GM18502 (cell line): Measurements from ENCODE around the gene GRB10.

Experiments
- ATAC-seq: cut with Tn5 transposase; IDR thresholded peaks from one replicate; pipeline ENCODE4 v1.9.1; 2021; ENCODE audit warnings: mild to moderate bottlenecking; ENCODE audit not compliant: unreplicated experiment, poor library complexity

GRB10 gene

GRCh38 chr7:50660830-50661175 lies 121.9 kb downstream of the GRB10 start:
- no peak for ATAC-seq

DNA sequence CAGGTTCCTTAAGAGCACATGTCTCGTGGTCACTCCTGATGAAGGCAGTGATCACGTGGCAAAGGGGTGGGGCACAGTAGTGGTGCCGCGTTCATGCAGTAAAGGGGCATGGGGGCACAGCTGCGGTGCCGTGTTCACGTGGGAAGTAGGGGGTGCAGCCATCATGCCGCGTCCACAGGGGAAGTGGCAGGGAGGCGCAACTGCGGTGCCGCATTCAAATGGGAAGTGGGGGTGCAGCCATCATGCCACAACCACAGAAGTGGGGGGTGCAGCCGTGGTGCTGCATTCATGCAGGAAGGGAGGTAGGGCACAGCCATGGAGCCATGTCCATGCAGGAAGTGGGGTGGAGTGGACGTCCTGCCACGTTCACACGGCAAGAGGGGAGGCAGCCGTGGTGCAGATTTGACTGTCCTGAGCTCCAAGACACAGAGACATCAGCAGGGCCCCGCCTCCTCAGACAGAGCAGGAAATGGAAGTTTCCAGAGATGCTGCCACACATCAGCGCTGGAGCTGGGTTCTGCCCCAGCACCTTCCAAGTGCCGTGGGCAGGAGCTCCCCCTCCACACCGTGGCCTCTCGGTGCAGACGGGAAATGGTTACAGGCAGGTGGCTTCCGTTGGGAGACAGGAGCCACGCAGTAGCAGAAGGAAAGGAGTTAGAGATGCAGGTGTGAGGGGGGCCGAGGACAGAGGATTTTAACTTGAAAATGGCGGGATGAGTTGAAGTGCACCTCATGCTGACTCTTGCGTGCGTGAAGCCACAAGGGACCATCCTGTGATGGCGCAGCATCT lies 122.5 kb downstream of the GRB10 start:
- ATAC-seq = peak; percentile 22

DNA sequence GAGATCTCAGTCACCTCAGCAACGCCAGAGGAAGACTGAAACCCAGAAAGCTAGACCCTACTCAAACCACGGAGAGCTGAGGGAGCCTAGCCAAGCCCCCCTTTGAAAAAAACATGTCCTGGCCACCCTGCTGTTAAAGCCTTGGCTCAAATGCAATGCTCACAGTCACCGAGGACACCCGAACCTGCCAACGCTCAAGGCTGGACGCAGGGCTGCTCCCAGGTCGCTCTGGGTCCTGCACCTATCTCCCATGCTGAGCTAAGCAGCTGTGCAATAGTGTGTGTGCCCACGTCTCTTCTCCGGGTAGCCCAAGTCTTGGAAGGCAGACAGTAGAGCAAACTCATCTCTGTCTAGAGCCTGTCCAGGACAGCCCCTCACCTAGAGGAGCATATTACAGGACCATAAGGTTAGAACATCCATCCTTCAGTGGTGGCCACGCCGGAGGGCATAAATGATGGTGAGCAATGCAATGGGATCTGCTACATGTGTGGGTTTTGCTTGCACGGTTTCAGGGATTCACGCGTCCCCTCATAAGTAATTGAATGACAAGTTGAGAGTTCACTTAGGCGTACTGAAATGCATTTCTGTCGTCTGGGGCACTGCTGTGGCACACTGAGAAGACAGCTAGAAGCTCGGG lies 123.2 kb downstream of the GRB10 start:
- ATAC-seq = no peak

GRCh38 chr7:50658696-50659095 lies 124.0 kb downstream of the GRB10 start:
- ATAC-seq = no peak

GRCh38 chr7:50657912-50658311 lies 124.8 kb downstream of the GRB10 start:
- ATAC-seq = no peak

- ATAC-seq = no peak
These were observed 125.3 kb downstream of the GRB10 start for GRCh38 chr7:50657341-50657873.

- no peak for ATAC-seq
These were observed 126.4 kb downstream of the GRB10 start for GRCh38 chr7:50656141-50656895.

DNA sequence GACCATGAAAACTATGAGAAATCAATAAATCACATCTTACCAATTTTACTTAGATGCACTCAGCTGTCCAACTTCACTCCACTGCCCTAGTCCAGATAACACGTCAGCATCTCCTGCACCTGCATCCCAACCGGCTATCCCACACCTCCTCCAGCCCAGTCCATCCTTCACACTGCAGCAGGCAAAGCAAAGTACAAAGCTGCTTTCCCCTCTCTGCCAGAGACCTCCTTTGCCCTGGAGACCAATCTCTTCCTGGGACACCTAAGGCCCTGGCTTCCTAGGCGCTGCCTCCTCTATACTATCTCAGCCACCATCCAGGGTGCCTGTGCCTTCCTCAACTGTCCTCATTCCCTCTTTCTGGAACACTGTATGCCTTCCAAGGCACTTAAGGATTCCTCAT lies 127.2 kb downstream of the GRB10 start:
- ATAC-seq = no peak

DNA sequence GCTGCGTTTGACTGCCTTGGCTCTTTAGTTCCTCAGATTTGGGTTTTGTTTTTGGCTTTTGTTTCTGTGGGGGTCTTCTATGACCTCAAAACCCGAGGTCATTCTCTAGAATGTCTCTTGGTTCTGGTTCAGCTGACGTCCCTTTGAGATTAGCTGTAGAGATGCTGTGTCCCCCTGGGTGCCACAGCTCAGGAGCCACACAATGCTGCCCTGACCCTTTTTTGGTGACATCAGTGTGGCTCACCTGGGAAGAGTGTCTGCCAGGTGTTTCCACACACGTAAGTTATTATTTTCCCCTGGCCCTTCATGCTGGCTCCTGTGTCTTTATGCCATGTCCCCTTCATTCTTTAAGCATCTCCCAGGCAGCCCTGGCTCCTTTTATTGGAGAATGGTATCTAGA lies 127.7 kb downstream of the GRB10 start:
- no peak for ATAC-seq

DNA sequence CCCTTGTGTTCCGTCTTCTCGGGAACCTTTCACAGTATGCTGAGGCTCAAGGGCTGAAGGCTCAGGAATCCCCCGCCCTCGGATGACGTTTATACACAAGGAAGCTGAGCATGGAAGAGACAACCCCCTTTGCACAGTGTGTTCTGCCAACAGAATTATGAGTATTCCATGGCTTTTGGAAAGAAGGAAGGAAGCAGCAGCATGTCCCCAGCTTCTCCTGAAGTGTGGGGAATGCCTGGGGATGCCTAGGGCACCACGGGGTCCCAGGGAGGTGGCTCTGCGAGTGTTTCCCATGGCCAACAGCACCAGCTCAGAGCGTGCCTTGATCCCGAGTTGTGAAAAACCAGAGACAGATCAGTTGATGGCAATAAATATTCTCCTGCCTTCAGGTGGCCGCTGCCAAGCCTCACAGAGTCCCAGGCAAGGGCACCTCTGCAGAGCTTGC lies 128.7 kb downstream of the GRB10 start:
- no peak for ATAC-seq

DNA sequence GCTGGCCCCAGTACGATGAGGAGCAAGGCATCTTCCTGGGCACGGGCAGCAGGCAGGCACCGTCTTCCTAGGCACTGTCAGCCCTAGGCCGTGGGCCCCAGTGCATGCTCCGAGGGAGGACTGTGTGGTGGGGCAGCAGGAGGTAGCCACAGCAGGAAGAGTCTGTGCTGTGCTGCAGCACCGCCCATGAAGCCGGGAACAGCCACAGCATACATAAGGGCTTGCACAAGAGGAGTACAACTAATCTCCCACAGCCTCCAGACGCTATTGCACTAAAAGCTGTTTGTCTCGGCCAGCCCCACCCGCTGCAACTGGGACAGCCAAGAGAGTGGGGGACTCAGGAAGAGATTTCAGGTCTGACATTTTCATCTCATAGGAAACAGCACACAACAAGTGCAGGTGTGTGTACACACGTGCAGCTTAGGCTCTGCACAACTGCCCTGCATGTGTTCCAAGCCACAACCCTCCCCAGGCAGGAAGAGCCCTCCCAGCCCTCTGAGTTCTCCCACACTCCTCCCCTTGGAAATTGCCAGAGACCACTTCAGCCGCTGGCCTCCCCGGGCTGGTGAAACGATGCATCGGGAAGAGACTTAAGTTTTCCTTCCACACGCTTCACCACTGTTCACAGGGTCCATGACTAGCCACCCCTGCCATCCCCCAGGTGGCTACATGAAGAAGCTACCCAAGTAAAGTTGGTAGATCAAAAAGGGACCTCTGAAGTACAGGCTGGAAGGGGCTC lies 129.4 kb downstream of the GRB10 start:
- ATAC-seq = no peak

GRCh38 chr7:50652400-50653125 lies 130.1 kb downstream of the GRB10 start:
- ATAC-seq = no peak

DNA sequence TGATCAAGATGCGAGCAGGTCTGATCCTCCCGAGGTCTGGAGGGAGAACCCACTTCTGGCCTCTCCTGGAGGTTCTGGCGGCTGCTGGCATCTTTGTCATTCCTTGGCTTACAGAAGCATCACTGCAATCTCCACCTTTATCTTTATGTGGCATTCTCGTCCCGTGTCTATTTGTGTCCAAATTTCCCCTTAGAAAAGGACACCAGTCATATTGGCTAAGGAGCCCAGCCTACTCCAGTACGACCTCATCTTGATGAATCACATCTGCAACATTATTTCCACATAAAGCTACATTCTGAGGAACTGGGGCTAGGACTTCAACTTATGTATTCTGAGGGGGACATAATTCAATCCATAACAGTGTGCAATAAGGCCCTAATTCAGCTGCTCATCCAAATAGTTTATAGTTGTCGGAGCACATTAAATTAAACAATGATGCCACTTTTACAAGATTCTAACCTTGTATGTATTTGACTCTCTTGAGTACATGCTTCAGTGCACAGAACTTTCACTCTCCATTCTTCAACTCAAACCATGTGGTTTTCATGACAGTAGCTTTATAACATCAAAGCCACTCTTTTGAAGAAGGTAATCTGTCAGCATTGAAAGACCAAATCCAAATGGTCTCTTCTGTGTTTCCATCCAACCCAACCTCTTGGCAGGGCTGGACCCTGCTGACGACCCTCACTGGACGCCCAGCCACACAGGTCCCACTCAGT lies 131.3 kb downstream of the GRB10 start:
- ATAC-seq = peak; percentile 85

DNA sequence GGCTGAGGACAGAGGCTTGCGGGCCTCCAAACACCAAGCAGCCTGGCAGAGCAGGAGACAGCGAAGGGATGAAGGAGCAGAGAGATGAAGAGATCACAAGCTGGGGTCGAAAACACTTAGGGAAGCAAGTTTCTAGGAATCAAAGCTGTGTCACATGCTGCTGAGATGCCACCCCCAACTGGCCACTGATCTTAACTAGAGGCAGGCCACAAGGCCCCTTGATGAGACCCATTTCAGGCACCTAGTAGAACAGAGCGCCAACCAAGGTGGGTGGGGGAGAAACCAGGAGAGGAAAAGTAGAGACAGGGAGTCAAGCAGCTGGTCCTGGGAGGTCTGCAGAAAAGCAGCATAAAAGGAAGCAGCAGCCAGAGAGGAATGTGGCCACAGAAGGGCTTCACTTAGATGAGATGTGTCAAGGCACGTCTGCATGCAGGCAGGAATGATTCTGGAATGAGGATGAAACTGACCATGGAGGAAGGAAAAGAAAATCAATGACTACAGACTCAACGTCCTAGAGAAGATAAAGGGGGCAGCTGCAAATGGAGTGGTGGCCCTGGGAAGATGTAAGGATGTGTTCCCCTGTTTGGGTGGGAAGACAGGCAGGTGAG lies 132.5 kb downstream of the GRB10 start:
- ATAC-seq = no peak

DNA sequence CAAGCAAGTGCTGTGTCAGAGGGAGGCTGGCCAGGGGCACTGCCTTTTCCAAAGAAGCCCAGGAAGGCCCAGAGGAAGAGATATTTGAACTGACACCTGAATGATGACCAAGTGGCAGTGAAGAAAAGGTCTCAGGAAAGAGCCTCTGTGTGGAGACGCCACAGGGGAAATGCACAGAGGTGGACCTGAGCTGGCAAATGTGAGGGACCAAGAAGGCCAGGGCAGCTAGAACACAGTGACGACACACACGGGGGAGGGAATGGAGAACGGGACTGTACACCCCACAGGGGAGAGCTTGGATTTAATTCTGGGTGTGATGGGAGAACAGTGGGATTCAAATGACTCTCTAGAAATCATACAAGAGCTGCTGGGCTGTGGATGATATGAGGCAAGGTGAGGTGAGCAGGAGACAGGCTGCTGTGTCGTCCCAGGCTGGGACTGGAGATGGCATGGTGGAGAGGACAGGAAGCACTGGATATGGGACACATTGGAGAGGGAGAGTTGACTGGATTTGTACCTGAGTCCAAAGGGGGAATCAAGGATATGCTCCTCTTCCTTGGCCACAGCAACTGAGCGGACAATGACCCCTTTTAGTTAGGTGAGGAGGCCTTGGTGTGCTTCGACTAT lies 133.3 kb downstream of the GRB10 start:
- ATAC-seq = no peak

- ATAC-seq = no peak
These were observed 134.0 kb downstream of the GRB10 start for GRCh38 chr7:50648570-50649169.

- ATAC-seq = no peak
These were observed 134.6 kb downstream of the GRB10 start for GRCh38 chr7:50648076-50648475.
